ENCODE data around the gene GNAI1. TPM values are rescaled to one million over a fixed set of nuclear protein-coding genes. Genes with fewer than 3 reads are reported as not detected.
"Not testable (repeated sequence)": the region's sequence is repeated elsewhere in the genome, so short reads cannot be mapped to it uniquely, and the experiment has no call there.

Gene GNAI1
- total and polyA plus RNA-seq, 9 donors = 27.0 to 57.1 (median 37.2) TPM

- DNase-seq = no peak
- no peaks in the 10 kb centered on the region for H3K36me3 ChIP-seq (ENCODE audit: control insufficient read depth, insufficient read depth, low read length)
- H3K27me3 ChIP-seq (ENCODE audit: control insufficient read depth, insufficient read depth, low read length) = no peaks in the 10 kb centered on the region
- no peaks in the 10 kb centered on the region for H3K4me1 ChIP-seq (ENCODE audit: control insufficient read depth, insufficient read depth, low read length)
- H3K9me3 ChIP-seq (replicated peaks; ENCODE audit: control insufficient read depth, low read depth, low read length) = no peaks in the 10 kb centered on the region
- no peak overlapping the region for H3K4me3 ChIP-seq (ENCODE audit: low read length)
- no peak overlapping the region for H3K27ac ChIP-seq (ENCODE audit: low read length)
Measured at GRCh38 chr7:80154656-80155333, 20.2 kb downstream of the GNAI1 start.

GRCh38 chr7:80155374-80155773 is 20.7 kb downstream of the GNAI1 start:
- Histone ChIP-seq H3K4me3 (ENCODE audit: low read length) (no peak overlapping the region), H3K27ac (ENCODE audit: low read length) (no peak overlapping the region), H3K4me1 (ENCODE audit: control insufficient read depth, insufficient read depth, low read length) (no peaks in the 10 kb centered on the region), H3K9me3 (replicated peaks; ENCODE audit: control insufficient read depth, low read depth, low read length) (no peaks in the 10 kb centered on the region), H3K27me3 (ENCODE audit: control insufficient read depth, insufficient read depth, low read length) (no peaks in the 10 kb centered on the region), H3K36me3 (ENCODE audit: control insufficient read depth, insufficient read depth, low read length) (no peaks in the 10 kb centered on the region)
- no CpG with 5 or more reads among the region's 1 CpG for WGBS (ENCODE audit: insufficient coverage)
- no peak for DNase-seq

- WGBS (ENCODE audit: insufficient coverage) = no CpG with 5 or more reads among the region's 4 CpGs
- not testable (repeated sequence) for H3K4me3 ChIP-seq (ENCODE audit: low read length)
Measured at GRCh38 chr7:80157770-80158169, 23.1 kb downstream of the GNAI1 start.

GRCh38 chr7:80159802-80160201 is 25.2 kb downstream of the GNAI1 start:
- no peak overlapping the region for H3K27ac ChIP-seq (ENCODE audit: low read length)
- no peak overlapping the region for H3K4me3 ChIP-seq (ENCODE audit: low read length)
- no peaks in the 10 kb centered on the region for H3K4me1 ChIP-seq (ENCODE audit: control insufficient read depth, insufficient read depth, low read length)
- DNase-seq = no peak
- no peaks in the 10 kb centered on the region for H3K27me3 ChIP-seq (ENCODE audit: control insufficient read depth, insufficient read depth, low read length)
- H3K9me3 ChIP-seq (replicated peaks; ENCODE audit: control insufficient read depth, low read depth, low read length) = no peaks in the 10 kb centered on the region
- H3K36me3 ChIP-seq (ENCODE audit: control insufficient read depth, insufficient read depth, low read length) = no peaks in the 10 kb centered on the region
- WGBS (ENCODE audit: insufficient coverage) = no CpG with 5 or more reads among the region's 3 CpGs

More at GRCh38 chr7:80157770-80158169, 23.1 kb downstream of the GNAI1 start:
- H3K9me3 ChIP-seq (replicated peaks; ENCODE audit: control insufficient read depth, low read depth, low read length); DNase-seq; H3K4me1 ChIP-seq (ENCODE audit: control insufficient read depth, insufficient read depth, low read length); H3K27me3 ChIP-seq (ENCODE audit: control insufficient read depth, insufficient read depth, low read length); H3K36me3 ChIP-seq (ENCODE audit: control insufficient read depth, insufficient read depth, low read length); H3K27ac ChIP-seq (ENCODE audit: low read length): not testable (repeated sequence)

GRCh38 chr7:80161466-80161865 is 26.8 kb downstream of the GNAI1 start:
- Histone ChIP-seq H3K4me3 (ENCODE audit: low read length) (no peak overlapping the region), H3K27ac (ENCODE audit: low read length) (no peak overlapping the region), H3K9me3 (replicated peaks; ENCODE audit: control insufficient read depth, low read depth, low read length) (no peaks in the 10 kb centered on the region), H3K4me1 (ENCODE audit: control insufficient read depth, insufficient read depth, low read length) (no peaks in the 10 kb centered on the region), H3K27me3 (ENCODE audit: control insufficient read depth, insufficient read depth, low read length) (no peaks in the 10 kb centered on the region), H3K36me3 (ENCODE audit: control insufficient read depth, insufficient read depth, low read length) (no peaks in the 10 kb centered on the region)
- no peak for DNase-seq
- no CpG with 5 or more reads among the region's 1 CpG for WGBS (ENCODE audit: insufficient coverage)

GRCh38 chr7:80165177-80165576 is 30.5 kb downstream of the GNAI1 start:
- DNase-seq = no peak
- no peaks in the 10 kb centered on the region for H3K36me3 ChIP-seq (ENCODE audit: control insufficient read depth, insufficient read depth, low read length)
- no peaks in the 10 kb centered on the region for H3K27me3 ChIP-seq (ENCODE audit: control insufficient read depth, insufficient read depth, low read length)
- no peaks in the 10 kb centered on the region for H3K4me1 ChIP-seq (ENCODE audit: control insufficient read depth, insufficient read depth, low read length)
- no peaks in the 10 kb centered on the region for H3K9me3 ChIP-seq (replicated peaks; ENCODE audit: control insufficient read depth, low read depth, low read length)
- no peak overlapping the region for H3K4me3 ChIP-seq (ENCODE audit: low read length)
- no peak overlapping the region for H3K27ac ChIP-seq (ENCODE audit: low read length)

GRCh38 chr7:80170445-80170844 is 35.8 kb downstream of the GNAI1 start:
- Histone ChIP-seq H3K27ac (ENCODE audit: low read length) (no peak overlapping the region), H3K27me3 (ENCODE audit: control insufficient read depth, insufficient read depth, low read length) (no peaks in the 10 kb centered on the region), H3K9me3 (replicated peaks; ENCODE audit: control insufficient read depth, low read depth, low read length) (no peaks in the 10 kb centered on the region), H3K4me1 (ENCODE audit: control insufficient read depth, insufficient read depth, low read length) (no peaks in the 10 kb centered on the region), H3K36me3 (ENCODE audit: control insufficient read depth, insufficient read depth, low read length) (no peaks in the 10 kb centered on the region), H3K4me3 (ENCODE audit: low read length) (no peak overlapping the region)
- WGBS (ENCODE audit: insufficient coverage) = no CpG with 5 or more reads among the region's 2 CpGs
- DNase-seq = no peak

GRCh38 chr7:80172387-80172786 is 37.8 kb downstream of the GNAI1 start:
- no peaks in the 10 kb centered on the region for H3K9me3 ChIP-seq (replicated peaks; ENCODE audit: control insufficient read depth, low read depth, low read length)
- no peak overlapping the region for H3K27ac ChIP-seq (ENCODE audit: low read length)
- H3K4me1 ChIP-seq (ENCODE audit: control insufficient read depth, insufficient read depth, low read length) = no peaks in the 10 kb centered on the region
- H3K4me3 ChIP-seq (ENCODE audit: low read length) = no peak overlapping the region
- no peaks in the 10 kb centered on the region for H3K27me3 ChIP-seq (ENCODE audit: control insufficient read depth, insufficient read depth, low read length)
- no peaks in the 10 kb centered on the region for H3K36me3 ChIP-seq (ENCODE audit: control insufficient read depth, insufficient read depth, low read length)
- 58% methylated on average over 2 of the region's 4 CpGs for WGBS (ENCODE audit: insufficient coverage)
- DNase-seq = no peak

GRCh38 chr7:80175744-80176143 is 41.1 kb downstream of the GNAI1 start:
- no peaks in the 10 kb centered on the region for H3K4me1 ChIP-seq (ENCODE audit: control insufficient read depth, insufficient read depth, low read length)
- no peaks in the 10 kb centered on the region for H3K36me3 ChIP-seq (ENCODE audit: control insufficient read depth, insufficient read depth, low read length)
- H3K27ac ChIP-seq (ENCODE audit: low read length) = no peak overlapping the region
- no peak for DNase-seq
- H3K9me3 ChIP-seq (replicated peaks; ENCODE audit: control insufficient read depth, low read depth, low read length) = no peaks in the 10 kb centered on the region
- WGBS (ENCODE audit: insufficient coverage) = no CpG with 5 or more reads among the region's 1 CpG
- no peaks in the 10 kb centered on the region for H3K27me3 ChIP-seq (ENCODE audit: control insufficient read depth, insufficient read depth, low read length)
- no peak overlapping the region for H3K4me3 ChIP-seq (ENCODE audit: low read length)

- no peaks in the 10 kb centered on the region for H3K9me3 ChIP-seq (replicated peaks; ENCODE audit: control insufficient read depth, low read depth, low read length)
- H3K27me3 ChIP-seq (ENCODE audit: control insufficient read depth, insufficient read depth, low read length) = no peaks in the 10 kb centered on the region
- H3K4me1 ChIP-seq (ENCODE audit: control insufficient read depth, insufficient read depth, low read length) = peaks cover 4% of the 10 kb centered on the region
- no CpG with 5 or more reads among the region's 4 CpGs for WGBS (ENCODE audit: insufficient coverage)
- no peak for DNase-seq
- no peak overlapping the region for H3K27ac ChIP-seq (ENCODE audit: low read length)
- no peaks in the 10 kb centered on the region for H3K36me3 ChIP-seq (ENCODE audit: control insufficient read depth, insufficient read depth, low read length)
- H3K4me3 ChIP-seq (ENCODE audit: low read length) = no peak overlapping the region
Measured at GRCh38 chr7:80181411-80181810, 46.8 kb downstream of the GNAI1 start.

Data from muscle of leg (tissue), 11 donors.